Fibroblast of gingiva (primary cell): Measurements from ENCODE around the gene SYNE2.
A peak's percentile ranks its signal among the peaks of the same experiment; 100 is the strongest.
"Not testable (repeated sequence)": the region's sequence is repeated elsewhere in the genome, so short reads cannot be mapped to it uniquely, and the experiment has no call there.

Experiments
- DNase-seq: peaks from one replicate; pipeline ENCODE4 v3.0.0-alpha.2; 2011; ENCODE audit warnings: low read depth

SYNE2 gene

DNA sequence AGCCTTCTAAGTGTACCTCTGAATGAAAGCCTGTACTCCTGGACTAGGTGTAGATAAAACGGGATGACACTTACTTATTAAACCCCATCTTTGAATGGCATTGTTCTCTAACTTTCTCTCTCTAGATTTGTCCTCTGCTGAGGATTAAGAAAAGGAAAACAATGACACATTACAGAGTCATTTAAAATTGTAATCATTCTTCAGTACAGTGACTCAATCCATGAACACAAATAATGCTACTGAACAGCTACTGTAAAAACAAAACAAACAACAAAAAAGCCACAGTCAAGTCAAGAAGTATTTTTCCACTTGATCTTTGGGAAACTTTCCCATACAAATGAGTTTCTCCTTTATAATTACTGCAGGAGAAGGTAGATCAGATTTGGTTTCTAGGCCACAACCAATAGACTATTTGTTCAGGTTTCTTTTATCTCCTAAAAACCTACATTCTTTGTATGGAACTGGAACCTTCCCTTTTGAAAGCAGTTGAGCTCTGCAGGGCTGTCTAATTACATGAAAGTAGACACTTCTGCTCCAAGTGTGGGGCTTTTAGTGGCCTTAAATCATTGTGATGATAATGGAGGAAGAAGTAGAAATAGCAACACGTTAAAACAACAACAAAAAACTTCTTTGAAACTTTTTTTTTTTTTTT is 222.3 kb downstream of the SYNE2 start:
- peak; percentile 26 for DNase-seq

GRCh38 chr14:64075613-64076005 is 222.8 kb downstream of the SYNE2 start:
- DNase-seq: no peak

- DNase-seq: no peak
Measured at GRCh38 chr14:64080452-64080851, 227.6 kb downstream of the SYNE2 start.

- no peak for DNase-seq
Measured at GRCh38 chr14:64081174-64081746, 228.5 kb downstream of the SYNE2 start.

- DNase-seq: peak; percentile 16
Measured at GRCh38 chr14:64082837-64083236, 230.0 kb downstream of the SYNE2 start.

DNA sequence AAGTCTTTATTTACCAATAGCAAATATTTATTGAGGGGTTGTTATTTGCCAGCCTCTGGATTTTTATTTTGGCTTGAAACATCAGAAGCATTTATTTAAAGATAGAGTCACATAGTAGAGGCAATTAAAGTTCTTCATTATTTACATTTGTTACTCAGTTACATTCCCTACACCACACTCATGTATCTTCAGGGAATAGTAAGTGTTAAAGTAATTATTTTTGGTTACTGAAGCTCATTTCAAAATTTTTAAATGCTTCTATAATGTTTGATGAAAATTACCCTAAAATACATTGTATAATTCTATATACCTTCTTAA is 235.8 kb downstream of the SYNE2 start:
- DNase-seq: no peak

GRCh38 chr14:64089920-64090319 is 237.1 kb downstream of the SYNE2 start:
- no peak for DNase-seq

DNA sequence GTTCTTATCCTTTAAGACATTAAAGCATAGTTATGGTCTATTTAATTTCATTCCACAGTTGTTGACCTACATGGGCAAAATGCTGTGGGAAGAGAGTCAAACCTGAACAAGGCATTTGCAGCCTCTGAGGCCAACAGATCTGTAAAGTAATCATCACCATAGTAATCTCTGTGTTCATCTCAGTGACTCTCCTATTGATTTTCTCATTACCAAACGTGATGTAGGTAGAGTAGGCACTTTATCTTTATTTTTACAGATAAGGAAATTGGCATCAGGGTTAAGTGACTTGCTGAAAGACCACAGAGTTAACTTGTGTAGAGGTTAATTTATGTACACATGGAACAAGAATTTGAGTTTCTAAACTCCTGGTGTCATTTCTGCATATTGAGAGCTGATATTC is 238.4 kb downstream of the SYNE2 start:
- no peak for DNase-seq

- no peak for DNase-seq
Measured at GRCh38 chr14:64092338-64092737, 239.5 kb downstream of the SYNE2 start.

DNA sequence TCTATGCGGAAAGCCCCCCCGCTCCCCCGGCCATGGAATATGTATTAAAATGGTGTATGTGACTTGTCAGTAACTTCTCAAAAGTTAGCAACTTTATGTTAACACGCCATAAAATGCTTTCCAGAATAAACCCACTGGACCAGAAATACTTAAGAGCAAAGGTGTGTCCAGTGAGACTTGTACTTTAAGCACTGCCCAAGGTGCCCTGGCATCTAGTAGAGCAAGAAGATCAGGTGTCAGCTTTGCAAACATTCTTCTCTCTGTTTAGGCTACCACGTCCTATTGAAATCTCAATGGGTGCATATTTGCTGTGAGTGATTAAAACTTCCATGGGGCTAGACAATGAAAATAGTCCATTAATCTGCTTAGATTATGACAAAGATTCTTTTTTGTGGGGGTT is 240.1 kb downstream of the SYNE2 start:
- DNase-seq: no peak

DNA sequence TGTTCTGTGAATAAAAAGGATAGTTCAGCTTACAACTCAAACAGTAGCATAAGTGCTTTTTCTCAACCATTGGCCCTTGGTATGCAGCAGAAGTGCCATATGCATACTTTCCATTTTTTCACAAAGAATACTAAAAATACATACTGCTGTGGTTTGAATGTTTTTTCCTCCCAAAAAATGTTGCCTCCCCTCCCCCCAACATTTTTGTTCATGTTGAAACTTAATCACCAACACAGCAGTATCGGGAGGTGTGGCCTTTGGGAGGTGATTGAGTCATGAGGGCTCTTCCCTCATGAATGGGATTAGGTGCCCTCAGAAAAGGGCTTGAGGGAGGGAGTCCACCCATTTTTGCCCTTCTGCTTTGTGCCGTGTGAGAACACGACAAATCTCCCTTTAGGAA is 242.8 kb downstream of the SYNE2 start:
- DNase-seq: peak; percentile 34

DNA sequence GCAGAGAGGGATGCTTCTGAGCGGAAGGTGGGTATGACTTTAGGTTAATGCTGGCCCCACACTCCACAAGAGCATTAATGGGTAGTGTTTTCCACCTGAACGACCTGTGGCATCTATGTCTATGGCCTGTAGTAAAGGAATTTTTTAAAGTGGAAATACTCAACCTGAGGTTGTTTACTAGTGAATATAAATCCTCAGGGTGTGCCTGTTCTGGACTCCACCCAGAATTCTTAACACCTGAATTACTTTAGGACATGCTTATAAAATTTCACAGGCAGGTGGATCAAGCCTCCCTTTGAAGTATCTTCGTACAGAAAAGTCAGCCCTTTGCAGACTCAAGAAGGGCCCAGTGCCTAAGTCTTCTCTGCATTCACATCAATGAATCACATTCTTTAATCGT is 245.3 kb downstream of the SYNE2 start:
- no peak for DNase-seq

GRCh38 chr14:64107438-64107837 is 254.6 kb downstream of the SYNE2 start:
- DNase-seq: no peak

- DNase-seq: peak; percentile 51
Measured at GRCh38 chr14:64109819-64110554, 257.2 kb downstream of the SYNE2 start.

- peak; percentile 7 for DNase-seq
Measured at GRCh38 chr14:64110802-64111201, 258.0 kb downstream of the SYNE2 start.

- DNase-seq: no peak
Measured at GRCh38 chr14:64112867-64113678, 260.3 kb downstream of the SYNE2 start.

DNA sequence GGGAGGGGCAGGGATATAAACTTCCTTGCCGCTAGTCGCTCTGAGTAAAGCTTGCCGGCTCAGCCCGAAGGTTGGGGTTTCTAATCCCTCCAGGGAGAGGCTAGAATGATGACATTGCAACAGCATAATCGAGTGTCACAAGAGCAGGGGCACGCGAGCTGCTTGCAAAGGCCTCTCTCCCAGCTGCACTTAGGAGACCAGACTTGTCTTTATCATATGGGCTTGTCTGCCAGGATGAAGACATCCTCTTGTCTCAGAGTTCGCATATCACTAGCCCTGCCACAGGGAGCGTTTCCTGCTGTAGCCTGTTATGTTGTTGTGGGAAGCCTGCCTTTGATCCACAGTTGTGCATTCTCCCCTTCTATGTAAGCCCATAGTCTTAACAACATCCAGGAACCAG is 261.4 kb downstream of the SYNE2 start:
- DNase-seq: no peak

GRCh38 chr14:64114796-64115195 is 262.0 kb downstream of the SYNE2 start:
- no peak for DNase-seq

DNA sequence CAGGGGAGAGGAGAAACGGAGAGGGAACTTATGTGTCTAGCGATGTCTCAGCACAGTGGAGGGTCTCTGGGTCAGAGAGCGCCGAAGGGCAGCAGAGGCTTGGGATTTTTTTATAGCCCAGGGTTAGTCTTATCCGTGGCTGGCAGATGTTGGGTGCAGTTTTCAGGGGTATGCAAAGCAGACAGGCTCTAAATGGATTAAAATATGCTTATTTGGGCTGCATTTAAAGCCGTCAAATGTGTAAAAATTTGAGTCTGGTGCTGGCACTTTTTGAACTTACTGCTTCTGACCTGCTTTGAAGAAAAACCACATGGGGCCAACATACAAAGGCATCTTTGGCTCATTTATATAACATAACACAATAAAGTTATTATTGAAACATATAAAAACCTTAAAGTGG is 262.6 kb downstream of the SYNE2 start:
- no peak for DNase-seq

GRCh38 chr14:64117671-64118402 is 265.0 kb downstream of the SYNE2 start:
- peak; percentile 90 for DNase-seq

DNA sequence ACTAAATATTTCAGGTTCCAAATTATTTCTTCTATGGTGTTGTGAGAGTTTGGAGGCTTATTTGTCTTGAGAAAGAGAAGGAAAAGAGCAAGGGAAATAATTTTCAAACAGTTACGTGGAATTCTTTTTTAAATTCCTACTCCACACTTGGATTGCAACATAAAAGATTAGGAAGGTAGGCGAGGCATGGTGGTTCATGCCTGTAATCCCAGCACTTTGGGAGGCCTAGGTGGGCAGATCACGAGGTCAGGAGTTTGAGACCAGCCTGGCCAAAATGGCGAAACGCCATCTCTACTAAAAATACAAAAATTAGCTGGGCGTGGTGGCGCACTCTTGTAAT is 265.6 kb downstream of the SYNE2 start:
- not testable (repeated sequence) for DNase-seq

DNA sequence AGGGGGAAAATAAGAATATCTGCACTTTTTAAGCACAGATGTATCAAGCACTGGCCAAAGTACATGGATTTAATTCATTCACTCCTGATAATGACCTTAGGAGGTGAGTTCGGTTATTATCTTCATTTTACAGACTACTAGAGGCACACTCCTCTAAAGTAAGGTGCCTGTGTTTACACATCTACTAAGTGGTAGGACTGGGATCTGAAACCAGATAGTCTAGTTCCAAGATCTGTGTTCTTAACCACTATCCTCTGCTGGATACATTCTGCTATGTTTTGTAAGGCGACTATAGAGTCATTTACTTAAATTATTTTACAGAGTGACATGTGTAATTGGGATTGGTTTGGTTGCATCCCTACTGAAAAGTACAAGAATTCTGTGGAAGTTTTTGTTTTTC is 266.1 kb downstream of the SYNE2 start:
- DNase-seq: no peak
